ENCODE measurements around the gene VAT1.
"Not testable (repeated sequence)": the region's sequence is repeated elsewhere in the genome, so short reads cannot be mapped to it uniquely, and the experiment has no call there.

Gene VAT1

DNA sequence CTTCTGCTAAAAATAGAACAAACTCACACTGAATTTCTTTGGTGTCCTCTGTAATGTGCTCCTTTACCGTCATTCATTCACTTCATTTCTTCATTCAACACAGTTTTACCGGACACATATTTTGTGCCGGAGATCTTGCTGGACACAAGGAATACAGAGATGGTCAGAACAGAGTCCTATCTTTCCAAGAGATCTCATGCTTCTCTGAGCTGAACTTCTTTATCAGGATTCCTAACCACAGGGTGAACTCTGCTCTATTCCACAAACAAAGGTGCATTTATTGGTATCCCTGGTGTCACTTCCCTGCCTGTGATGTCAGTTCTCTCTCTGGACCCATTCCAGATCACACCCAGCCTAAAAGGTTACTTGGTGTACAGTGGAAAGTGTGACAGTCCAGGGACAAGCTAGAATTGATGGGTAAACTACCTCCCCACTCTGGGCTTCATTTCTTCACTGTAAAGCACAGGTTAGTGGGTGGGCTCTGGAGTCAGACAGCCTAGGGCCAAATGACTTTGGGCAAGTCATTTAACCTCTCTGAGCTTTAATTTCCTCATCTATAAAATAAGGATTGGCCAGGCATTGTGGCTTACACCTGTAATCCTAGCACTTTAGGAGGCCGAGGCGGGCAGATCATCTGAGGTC, 11.4 kb downstream of the VAT1 start:
- DNase-seq, result no peak

DNA sequence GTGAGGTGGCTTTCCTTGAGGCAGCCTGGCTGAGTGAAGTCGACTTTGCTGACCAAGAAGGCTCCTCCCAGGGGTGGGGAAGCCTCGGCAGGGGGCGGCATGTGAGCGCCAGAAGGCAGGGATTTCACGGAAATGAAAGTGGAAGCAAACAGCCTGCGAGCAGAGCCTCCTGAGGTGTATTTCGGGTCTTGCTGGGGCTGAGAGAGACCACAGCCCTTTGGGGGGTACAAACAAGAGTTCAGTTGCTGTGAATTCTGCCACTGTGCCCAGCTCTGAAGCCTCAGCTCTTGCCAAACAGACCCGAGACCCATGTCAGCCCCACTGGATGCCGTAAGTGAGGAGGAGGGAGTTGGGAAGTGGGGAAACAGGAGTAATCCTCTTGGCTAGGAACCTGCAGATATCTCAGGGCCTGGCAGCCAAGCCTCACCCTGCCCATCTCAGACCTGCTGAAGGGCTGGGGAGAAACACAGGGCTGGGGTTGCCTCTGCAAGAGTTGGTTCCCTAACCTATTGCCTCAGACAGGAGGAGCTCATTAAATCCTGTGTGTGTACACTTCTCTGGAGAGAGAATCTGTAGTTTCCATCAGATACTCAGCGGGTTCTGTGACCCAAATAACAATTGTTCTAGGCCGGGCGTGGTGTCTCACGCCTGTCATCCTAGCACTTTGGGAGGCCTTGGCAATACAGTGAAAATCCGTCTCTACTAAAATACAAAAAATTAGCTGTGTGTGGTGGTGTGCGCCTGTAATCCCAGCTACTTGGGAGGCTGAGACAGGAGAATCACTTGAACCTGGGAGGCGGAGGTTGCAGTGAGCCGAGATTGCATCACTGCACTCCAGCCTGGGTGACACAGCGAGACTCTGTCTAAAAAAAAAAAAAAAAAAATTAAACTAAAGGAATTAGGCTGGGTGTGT, 15.3 kb downstream of the VAT1 start, which contains the start of gene IFI35:
Gene IFI35, plus strand, starts transcription at position 146 of the 913 bp plus-strand sequence. Its CDS starts 164 bp downstream, at position 310.
- peak in 46 of 51 donors; percentile 10 to 78 (median 56) for DNase-seq

DNA sequence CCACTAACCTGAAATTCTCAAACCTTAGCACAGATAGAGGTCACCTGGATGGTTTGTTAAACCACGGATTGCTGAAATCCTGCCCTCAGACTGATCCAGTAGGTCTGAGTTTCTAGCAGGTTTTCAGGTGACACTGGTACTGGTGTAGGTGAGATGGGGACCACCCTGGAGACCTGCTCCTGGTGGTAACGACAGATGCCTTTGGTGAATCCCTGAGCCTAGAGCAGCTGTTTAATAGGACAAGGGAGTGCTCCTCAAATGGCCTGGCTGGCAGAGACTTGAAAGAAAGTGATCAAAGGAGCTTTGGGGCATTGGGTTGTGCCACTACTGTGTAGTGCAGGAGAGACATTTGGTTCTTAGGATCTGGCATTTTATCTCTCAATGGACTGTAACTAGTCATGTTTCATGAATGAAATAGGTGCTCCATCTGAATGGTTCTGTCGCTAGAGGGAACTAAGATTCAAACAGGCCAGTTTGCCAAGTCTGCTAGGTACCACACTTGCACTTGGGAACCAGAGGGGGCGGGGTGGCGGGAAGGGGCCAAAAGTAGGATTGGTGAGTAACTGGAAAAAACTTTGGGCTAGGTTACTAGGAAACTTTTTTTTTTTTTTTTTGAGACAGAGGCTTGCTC, 18.5 kb downstream of the VAT1 start:
- peak in 1 of 51 donors; percentile 3 for DNase-seq

DNA sequence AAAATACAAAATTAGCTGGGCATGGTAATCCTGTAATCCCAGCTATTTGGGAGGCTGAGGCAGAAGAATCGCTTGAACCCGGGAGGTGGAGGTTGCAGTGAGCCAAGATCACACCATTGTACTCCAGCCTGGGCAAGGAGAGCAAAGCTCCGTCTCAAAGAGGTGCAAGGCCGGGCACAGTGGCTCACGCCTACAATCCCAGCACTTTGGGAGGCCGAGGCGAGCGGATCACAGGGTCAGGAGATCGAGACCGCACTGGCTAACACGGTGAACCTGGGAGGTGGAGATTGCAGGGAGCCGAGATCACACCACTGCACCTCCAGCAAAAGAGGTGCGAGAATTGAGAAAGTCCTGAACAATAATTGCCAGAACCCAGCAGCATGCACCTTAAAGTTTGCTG, 21.3 kb downstream of the VAT1 start:
- not testable (repeated sequence) for DNase-seq

DNA sequence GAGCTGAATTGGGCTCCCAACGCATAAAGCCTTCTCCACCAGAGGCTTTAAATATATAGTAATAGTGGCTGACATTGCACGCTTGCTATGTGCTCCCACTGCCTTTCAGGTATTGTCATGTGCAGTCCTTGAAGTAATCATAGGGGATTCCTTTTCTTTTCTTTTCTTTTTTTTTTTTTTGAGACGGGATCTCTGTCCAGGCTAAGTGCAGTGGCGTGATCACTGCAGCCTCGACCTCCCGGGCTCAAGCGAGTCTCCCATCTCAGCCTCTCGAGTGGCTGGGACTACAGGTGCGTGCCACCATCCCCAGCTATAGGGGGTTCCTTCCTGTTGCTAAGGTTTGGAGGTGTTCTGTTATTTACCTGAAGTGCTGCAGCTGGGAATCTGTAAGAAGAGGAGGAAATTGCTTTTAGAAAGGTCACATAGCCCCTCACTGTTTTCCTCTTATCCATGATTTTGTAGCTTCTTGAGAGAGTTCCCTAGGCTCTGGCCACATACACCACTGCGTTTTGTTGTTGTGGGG, 23.1 kb downstream of the VAT1 start:
- no peak for DNase-seq

DNA sequence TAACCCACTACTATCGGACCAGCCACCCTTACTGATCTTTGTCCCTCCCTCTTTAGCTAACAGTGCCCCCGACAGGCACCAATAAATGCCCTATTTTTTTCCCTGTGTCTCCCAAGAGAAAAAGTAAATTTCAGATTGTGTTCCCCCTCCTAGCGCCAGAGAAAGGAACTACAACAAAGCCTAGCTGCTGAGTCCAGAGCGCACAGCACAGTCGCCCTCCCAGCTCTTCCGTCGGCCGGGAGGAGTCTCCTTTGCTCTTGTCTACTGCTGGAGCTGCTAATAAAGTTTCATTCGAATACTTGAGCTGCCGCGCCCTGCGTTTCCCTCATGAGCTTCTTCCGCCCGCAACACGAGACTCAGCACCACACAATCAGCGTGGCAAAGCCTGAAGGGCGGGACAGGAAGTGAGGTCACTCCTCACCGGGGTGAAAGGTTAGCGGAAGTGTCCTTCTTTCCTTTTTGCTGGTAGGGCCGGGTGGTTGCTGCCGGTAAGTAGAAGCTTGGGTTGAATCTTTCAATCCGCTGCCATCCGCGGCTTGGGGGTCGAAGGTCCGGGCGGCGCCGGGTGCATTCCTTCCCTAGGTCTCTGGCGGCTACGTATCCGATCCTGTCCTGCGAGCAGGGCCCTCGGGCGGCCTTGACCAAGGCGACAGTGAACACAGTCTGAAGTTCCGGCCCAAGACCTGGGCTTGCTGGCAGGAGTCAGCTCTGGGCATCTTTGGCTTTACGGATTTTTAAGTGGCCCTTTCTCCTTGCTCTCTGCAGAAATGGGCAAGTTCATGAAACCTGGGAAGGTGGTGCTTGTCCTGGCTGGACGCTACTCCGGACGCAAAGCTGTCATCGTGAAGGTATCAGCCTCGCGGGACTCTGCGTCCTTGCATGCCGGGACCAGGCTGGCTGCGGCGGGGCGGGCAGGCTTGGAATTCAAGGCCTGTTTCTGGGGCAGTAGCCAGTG, 23.9 kb downstream of the VAT1 start, which contains the start of gene RPL27:
Gene RPL27, plus strand, starts transcription at position 436 of the 955 bp plus-strand sequence. Its CDS starts 332 bp downstream, at position 768.
- peak; percentile 51 to 99 (median 97) for DNase-seq

DNA sequence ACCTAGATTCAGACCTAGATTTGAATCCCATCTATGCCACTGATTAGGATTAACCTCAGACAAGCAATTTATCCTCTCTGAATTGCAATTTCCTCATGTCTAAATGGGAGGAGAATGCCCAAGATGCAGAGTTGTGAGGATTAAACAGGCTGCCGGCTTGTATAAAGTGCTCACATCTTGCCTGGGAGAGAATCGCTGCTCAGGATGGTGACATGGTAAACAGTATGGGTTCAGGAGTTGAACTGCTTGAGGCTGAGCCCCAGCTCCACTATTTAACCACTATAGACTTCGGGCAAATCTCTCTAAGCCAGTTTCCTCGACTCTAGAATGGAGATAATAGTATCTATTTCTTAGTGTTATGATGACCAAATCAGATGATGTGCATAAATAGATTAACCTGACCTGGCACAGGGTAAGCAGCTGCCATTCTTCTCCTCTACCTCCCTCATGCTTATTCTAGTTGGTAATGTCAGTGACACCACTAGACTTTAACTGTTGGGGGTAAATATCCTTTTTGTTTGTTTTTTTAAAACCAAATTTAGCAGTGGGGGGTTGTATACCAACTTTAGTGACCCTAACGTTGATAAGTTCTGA, 24.7 kb downstream of the VAT1 start:
- no peak for DNase-seq

DNA sequence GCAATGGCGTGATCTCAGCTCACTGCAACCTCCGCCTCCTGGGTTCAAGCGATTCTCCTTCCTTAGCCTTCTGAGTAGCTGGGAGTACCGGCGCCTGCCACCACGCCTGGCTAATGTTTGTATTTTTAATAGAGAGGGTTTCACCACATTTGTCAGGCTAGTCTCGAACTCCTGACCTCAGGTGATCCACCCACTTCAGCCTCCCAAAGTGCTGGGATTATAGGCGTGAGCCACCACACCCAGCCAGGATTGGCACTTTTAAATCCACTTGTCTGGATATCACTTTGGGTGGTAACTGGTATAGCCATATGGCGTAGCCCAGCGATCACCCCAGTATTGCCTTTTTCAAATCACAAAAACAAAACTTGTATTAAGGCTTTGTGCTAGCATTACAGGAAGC, 28.3 kb downstream of the VAT1 start:
- DNase-seq, result not testable (repeated sequence)

DNA sequence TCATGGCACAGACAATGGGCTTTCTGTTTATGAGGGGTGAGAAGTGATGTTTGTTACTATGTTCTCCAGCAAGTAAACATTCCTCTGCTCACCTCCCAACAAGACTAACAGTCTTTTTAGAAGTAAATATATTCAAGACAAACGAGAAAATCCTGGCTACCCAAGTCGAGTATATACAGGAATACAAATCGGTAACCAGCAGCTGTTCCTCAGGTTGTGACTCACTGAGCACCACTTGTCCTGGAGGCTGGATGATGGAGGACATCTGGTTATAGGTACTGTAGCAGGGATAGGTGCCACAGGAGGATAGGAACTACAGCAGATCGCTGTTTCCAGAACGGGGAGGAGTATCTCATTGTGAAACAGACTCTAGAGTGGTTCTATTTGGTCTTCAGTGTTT, 29.3 kb downstream of the VAT1 start:
- DNase-seq, result no peak

DNA sequence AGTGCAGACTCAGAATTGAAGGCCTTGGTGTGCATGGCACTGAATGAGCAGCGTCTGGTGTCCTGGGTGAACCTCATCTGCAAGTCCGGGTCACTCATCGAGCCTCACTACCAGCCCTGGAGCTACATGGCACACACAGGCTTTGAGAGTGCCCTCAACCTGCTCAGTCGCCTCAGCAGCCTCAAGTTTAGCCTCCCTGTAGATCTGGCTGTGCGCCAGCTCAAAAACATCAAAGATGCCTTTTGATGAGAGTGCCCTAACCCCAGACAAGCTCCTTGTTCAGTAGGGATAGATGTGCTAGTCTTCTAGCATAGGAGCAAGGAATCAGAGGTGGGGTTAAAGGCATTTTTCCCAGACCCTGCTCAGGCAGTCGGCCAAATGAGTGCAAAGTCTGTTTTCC, 30.7 kb downstream of the VAT1 start:
- DNase-seq, result no peak

DNA sequence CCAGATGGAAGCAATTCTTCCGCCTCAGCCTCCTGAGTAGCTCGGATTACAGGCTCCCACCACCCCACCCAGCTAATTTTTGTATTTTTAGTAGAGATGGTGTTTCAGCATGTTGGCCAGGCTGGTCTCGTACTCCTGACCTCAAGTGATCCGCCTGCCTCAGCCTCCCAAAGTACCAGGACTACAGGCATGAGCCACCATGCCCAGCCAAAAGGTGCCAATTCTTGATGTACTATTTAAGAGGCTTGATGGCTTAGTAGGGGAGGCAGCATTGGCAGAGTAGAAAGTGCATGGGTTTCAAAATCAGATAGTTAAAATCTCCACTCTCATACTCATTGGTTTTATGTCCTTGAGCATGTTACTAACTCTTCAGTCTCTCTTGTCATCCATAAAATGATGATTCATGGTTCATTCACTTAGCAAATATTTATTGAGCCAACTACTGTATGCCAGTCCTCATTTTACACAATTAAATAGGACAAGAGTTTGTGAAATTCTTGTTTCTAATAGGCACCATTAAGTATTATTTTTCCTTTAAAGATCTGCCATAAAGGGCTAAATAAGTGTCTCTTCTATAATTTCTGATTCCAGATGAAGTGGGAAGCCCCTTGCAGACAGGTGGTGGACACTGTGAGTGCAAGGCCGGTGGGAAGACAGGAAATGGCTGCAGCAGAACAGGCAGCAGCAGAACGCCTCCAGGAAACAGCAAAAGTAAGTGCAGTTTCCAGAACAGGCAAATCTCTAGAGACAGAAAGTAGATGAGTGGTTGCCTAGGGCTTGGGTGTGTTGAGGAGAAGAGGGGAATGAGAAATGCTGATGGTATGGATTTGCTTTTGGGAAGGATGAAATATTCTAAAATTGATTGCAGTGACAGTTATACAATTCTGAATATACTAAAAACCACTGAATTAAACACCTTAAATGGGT, 32.2 kb downstream of the VAT1 start:
- DNase-seq, result no peak

DNA sequence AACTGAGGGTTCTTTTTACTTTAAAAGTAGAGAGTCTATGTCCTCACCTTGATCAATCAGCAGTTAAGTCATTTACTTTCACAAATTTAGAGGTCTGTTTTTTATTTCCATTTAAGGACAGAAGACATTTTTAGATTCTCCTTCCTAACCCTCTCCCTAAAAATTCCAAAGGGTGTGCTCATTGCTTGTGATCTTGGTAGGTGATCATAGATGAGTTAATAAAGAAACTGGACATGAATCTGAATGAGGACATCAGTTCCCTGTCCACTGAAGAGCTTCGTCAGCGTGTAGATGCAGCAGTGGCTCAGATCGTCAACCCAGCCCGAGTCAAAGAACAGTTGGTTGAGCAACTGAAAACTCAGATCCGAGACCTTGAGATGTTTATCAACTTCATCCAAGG, 33.0 kb downstream of the VAT1 start:
- DNase-seq, result no peak

DNA sequence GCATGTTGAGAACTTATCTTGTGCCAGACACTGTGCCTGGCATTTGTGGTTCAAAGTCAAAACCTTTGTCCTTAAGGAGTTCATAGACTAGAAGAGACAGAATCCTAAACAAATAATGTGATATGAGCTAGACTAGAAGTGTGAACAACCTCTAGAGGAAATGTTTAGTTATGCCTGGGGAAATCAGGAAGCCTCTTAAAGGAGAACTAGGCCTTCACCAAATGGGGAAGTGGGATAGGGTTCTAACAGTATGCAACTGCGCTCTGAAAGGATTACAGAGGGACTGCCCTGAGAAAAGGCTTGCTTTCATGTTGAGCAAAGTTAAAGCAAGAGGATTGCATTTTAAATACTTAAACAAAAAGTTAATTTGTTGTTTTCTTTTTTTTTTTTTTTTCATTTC, 37.0 kb downstream of the VAT1 start:
- DNase-seq, result no peak

DNA sequence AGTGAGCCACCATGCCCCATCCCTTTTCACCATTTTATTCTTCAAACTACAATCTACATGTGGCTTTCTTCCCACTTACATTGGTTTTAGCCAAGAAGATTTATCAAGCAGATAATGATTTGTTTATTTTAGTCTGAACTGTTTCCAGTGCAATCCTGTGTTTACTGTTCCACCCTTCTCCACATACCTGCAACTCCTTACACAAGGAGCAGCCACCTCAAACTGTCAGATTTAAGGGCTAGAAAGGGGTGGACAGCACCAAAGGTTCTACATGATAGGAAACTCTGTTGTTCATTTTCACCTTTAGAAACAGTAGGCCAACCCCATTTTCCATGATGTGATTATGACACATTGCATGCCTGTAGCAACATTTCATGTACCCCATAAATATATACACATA, 39.9 kb downstream of the VAT1 start:
- no peak for DNase-seq

DNA sequence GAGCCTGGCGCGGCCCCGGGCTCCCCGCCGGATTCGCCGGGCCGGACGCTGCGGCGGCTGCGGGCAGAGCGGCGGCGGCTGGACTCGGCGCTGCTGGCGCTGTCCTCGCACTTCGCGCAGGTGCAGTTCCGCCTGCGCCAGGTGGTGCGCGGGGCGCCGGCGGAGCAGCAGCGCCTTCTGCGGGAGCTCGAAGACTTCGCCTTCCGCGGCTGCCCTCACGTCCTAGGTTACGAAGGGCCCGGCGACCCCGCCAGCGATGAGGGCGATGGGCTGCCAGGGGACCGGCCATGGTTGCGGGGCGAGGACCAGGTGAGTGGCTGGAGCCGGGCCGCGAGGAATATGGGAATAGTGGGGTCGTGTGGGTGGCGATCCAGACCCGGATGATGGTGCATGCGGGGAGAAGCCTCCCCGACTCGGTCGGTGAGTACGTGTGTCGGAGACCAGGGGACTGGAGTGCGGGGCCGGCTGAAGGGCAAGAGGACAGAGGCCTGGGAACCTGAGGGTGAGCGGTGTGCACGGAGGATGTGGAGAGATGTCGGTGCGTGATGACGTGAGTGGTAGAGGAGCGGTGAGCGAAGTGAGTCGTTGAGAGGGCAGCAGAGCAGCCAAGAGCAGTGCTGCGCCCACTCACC, 41.3 kb downstream of the VAT1 start:
- DNase-seq, result peak in 33 of 51 donors; percentile 8 to 67 (median 31)

DNA sequence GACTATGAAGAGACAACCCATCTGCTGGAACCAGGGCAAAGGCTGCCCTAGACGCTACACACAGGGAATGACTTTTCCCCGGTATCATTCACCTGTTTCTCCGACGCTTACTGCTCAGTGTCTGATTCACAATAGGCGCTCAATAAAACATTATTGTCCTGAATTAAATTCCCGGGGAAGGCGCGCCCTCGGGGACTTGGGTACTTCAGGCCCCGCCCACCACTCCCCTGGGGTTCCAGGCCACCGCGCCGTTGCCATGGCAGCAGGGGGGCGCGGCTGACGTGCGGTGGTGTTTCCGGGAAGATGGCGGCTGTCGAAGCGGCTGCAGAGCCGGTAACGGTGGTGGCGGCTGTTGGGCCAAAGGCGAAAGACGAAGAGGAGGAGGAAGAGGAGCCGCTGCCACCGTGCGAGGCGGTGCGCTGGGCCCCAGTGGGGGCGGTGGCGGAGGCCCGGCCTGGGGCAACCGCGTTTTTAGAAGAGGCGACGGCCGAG, 41.9 kb downstream of the VAT1 start, which contains the start of gene RUNDC1:
Gene RUNDC1, plus strand, starts transcription at position 292 of the 492 bp plus-strand sequence. Its CDS starts 12 bp downstream, at position 304.
- DNase-seq, result peak; percentile 11 to 88 (median 72)

DNA sequence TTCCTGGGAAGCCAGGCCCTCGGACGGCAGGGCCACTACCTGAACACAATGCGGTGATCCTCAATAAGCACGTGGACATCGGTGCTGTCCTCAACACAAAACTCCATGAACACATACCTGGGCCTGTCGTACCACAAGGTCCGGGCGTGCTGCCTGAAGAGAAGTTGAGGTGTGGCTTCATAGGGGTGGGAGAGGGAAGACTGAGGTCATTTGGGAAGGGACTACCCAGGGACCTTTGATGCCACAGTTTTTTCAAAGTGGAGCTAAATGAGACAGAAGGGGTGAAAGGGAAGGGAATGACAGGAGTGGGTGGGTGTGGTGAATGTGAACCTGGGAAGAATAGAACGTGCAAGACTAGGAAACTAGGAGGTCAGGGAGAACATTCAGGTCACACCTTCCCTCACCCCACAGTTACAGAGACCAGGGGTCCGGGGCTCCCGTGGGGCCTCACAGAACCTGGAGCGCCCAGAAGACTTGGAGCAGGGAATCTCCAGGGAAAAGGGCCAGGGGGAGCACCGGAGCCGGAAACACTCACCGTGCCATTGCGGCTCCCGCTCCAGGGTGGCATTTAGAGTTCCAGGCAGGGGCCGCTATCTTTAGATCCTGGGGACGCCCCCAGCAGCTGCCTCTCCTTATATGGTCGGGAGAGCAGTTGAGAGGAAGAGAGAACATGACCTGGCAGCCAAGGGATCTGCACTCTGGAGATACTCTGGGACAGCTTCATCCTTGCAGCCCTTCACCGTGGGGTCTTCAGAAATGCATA, 42.5 kb downstream of the VAT1 start, which contains the start of gene PTGES3L:
Gene PTGES3L, minus strand, starts transcription at position 570 of the 763 bp plus-strand sequence. Its CDS starts 27 bp downstream, at position 543.
- peak in 14 of 51 donors; percentile 4 to 64 (median 30) for DNase-seq
